ENCODE data around the gene ESRRA.

- TF ChIP-seq CTCF (IDR thresholded peaks at IDR 0.05) (no peak), POLR2A (IDR thresholded peaks at IDR 0.05) (no peak), EP300 (IDR thresholded peaks at IDR 0.05) (no peak), POLR2AphosphoS5 (IDR thresholded peaks at IDR 0.05) (no peak)
Measured at GRCh38 chr11:64339286-64339685, 34.0 kb downstream of the ESRRA start.

All from stomach (tissue), 4 donors.